Hindlimb muscle (tissue), 1 donor: ENCODE measurements around the gene ADAP1. TPM values are rescaled to one million over a fixed set of nuclear protein-coding genes. Genes with fewer than 3 reads are reported as not detected.

Source experiments
- DNase-seq: peaks from one replicate; pipeline ENCODE4 v3.0.0-alpha.2; 2013
- polyA plus RNA-seq: library from polyadenylated mRNA; unstranded; fragments of 120-200 nt; gene quantifications from one replicate; pipeline ENCODE4 v1.2.1, GENCODE V29; 2013; ENCODE audit not compliant: insufficient read length

Gene ADAP1
- polyA plus RNA-seq, 1 donor: 2.1 TPM

GRCh38 chr7:908159-908581 is 46.3 kb downstream of the ADAP1 start:
- DNase-seq: no peak

GRCh38 chr7:907158-907980 is 47.1 kb downstream of the ADAP1 start:
- DNase-seq: no peak

GRCh38 chr7:906776-907157 is 47.7 kb downstream of the ADAP1 start:
- DNase-seq: no peak

GRCh38 chr7:904847-905246 is 49.6 kb downstream of the ADAP1 start:
- DNase-seq: no peak

- DNase-seq: no peak
Measured at GRCh38 chr7:903921-904755, 50.3 kb downstream of the ADAP1 start.

- no peak for DNase-seq
Measured at GRCh38 chr7:902996-903395, 51.5 kb downstream of the ADAP1 start.

- no peak for DNase-seq
Measured at GRCh38 chr7:901388-902154, 52.9 kb downstream of the ADAP1 start.

- no peak for DNase-seq
Measured at GRCh38 chr7:901041-901387, 53.5 kb downstream of the ADAP1 start.

- DNase-seq: no peak
Measured at GRCh38 chr7:900331-901040, 54.0 kb downstream of the ADAP1 start.

GRCh38 chr7:899806-900205 is 54.7 kb downstream of the ADAP1 start:
- DNase-seq: no peak

GRCh38 chr7:898855-899681 is 55.4 kb downstream of the ADAP1 start:
- DNase-seq: no peak

GRCh38 chr7:898460-898854 is 56.0 kb downstream of the ADAP1 start:
- no peak for DNase-seq

- no peak for DNase-seq
Measured at GRCh38 chr7:897771-898376, 56.6 kb downstream of the ADAP1 start.

- no peak for DNase-seq
Measured at GRCh38 chr7:897086-897485, 57.4 kb downstream of the ADAP1 start.

GRCh38 chr7:896346-897075 is 58.0 kb downstream of the ADAP1 start:
- no peak for DNase-seq

- no peak for DNase-seq
Measured at GRCh38 chr7:895451-896052, 58.9 kb downstream of the ADAP1 start.

- DNase-seq: no peak
Measured at GRCh38 chr7:894927-895450, 59.5 kb downstream of the ADAP1 start.

GRCh38 chr7:894164-894867 is 60.2 kb downstream of the ADAP1 start:
- DNase-seq: no peak

GRCh38 chr7:893686-894085 is 60.8 kb downstream of the ADAP1 start:
- DNase-seq: no peak
